ENCODE measurements around the gene KIF26B. TPM values are rescaled to one million over a fixed set of nuclear protein-coding genes. Genes with fewer than 3 reads are reported as not detected.

KIF26B gene
- total RNA-seq, 1 experiment from 2014 or later, result 1.2 TPM

GRCh38 chr1:245444945-245445344, 290.2 kb downstream of the KIF26B start:
- DNase-seq (ENCODE audit: low spot score) (no peak), ATAC-seq (no peak)
- peaks cover 16% of the 10 kb centered on the region for H3K9me3 Mint-ChIP-seq
- no peak for TF ChIP-seq SMAD3 (CRISPR knock-in tag; IDR thresholded peaks at IDR 0.05; ENCODE audit: borderline replicate concordance)
- TF ChIP-seq FOXP1 (CRISPR knock-in tag; IDR thresholded peaks at IDR 0.05; ENCODE audit: borderline replicate concordance), result no peak
- TF ChIP-seq, protein P1, sequence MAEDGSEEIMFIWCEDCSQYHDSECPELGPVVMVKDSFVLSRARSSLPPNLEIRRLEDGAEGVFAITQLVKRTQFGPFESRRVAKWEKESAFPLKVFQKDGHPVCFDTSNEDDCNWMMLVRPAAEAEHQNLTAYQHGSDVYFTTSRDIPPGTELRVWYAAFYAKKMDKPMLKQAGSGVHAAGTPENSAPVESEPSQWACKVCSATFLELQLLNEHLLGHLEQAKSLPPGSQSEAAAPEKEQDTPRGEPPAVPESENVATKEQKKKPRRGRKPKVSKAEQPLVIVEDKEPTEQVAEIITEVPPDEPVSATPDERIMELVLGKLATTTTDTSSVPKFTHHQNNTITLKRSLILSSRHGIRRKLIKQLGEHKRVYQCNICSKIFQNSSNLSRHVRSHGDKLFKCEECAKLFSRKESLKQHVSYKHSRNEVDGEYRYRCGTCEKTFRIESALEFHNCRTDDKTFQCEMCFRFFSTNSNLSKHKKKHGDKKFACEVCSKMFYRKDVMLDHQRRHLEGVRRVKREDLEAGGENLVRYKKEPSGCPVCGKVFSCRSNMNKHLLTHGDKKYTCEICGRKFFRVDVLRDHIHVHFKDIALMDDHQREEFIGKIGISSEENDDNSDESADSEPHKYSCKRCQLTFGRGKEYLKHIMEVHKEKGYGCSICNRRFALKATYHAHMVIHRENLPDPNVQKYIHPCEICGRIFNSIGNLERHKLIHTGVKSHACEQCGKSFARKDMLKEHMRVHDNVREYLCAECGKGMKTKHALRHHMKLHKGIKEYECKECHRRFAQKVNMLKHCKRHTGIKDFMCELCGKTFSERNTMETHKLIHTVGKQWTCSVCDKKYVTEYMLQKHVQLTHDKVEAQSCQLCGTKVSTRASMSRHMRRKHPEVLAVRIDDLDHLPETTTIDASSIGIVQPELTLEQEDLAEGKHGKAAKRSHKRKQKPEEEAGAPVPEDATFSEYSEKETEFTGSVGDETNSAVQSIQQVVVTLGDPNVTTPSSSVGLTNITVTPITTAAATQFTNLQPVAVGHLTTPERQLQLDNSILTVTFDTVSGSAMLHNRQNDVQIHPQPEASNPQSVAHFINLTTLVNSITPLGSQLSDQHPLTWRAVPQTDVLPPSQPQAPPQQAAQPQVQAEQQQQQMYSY (CRISPR knock-in tag; IDR thresholded peaks at IDR 0.05), result no peak
- TF ChIP-seq GABPB1 (CRISPR knock-in tag; IDR thresholded peaks at IDR 0.05), result no peak
- no peak for TF ChIP-seq GRHL2 (CRISPR knock-in tag; IDR thresholded peaks at IDR 0.05; ENCODE audit: insufficient replicate concordance, severe bottlenecking)
- no peak for TF ChIP-seq ZNF138 (CRISPR knock-in tag; conservative IDR thresholded peaks at IDR 0.05)
- TF ChIP-seq SOX15 (CRISPR knock-in tag; IDR thresholded peaks at IDR 0.05), result no peak
- TF ChIP-seq ZNF396 (CRISPR knock-in tag; IDR thresholded peaks at IDR 0.05; ENCODE audit: borderline replicate concordance), result no peak
- TF ChIP-seq JAZF1 (CRISPR knock-in tag; IDR thresholded peaks at IDR 0.05), result no peak
- TF ChIP-seq IRF2 (CRISPR knock-in tag; IDR thresholded peaks at IDR 0.05; ENCODE audit: borderline replicate concordance, low read depth), result no peak
- TF ChIP-seq TEAD4 (CRISPR knock-in tag; IDR thresholded peaks at IDR 0.05), result no peak
- TF ChIP-seq CREB1 (CRISPR knock-in tag; IDR thresholded peaks at IDR 0.05), result no peak
- no peaks in the 10 kb centered on the region for H3K27me3 Mint-ChIP-seq (ENCODE audit: low read depth)
- ChIA-PET CTCF (no interaction called here), POLR2A (no interaction called here)
- H3K4me3 Mint-ChIP-seq, result no peak overlapping the region
- H3K27ac Mint-ChIP-seq, result no peak overlapping the region
- no peaks in the 10 kb centered on the region for H3K36me3 Mint-ChIP-seq
- peaks cover 12% of the 10 kb centered on the region for H3K4me1 Mint-ChIP-seq

DNA sequence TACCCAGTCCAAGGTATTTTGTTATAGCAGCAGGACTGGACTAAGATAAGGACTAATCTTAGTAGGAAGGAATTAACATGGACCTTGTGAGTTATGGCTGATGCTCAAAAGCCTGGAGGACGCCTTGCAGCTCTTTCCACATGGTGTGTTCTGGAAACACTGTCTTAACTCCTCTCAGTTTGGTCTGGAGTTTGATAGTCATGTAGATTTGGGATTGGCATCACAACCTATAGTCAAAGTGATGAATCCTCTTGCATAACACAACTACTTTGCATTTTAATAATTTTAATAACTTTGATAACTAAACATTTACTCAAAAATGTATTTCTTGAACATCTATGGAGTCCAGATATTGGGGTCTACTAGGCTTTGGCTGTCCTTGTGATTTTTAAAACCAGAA, 293.7 kb downstream of the KIF26B start:
- ATAC-seq, result no peak
- Mint-ChIP-seq H3K4me1 (peaks cover 19% of the 10 kb centered on the region), H3K27ac (no peak overlapping the region), H3K27me3 (ENCODE audit: low read depth) (no peaks in the 10 kb centered on the region), H3K9me3 (peaks cover 24% of the 10 kb centered on the region), H3K36me3 (no peaks in the 10 kb centered on the region), H3K4me3 (no peak overlapping the region)
- no peak for DNase-seq (ENCODE audit: low spot score)
- ChIA-PET POLR2A (no interaction called here), CTCF (no interaction called here)
- TF ChIP-seq, protein P1 (CRISPR knock-in tag; IDR thresholded peaks at IDR 0.05), result no peak
- TF ChIP-seq, protein P2, sequence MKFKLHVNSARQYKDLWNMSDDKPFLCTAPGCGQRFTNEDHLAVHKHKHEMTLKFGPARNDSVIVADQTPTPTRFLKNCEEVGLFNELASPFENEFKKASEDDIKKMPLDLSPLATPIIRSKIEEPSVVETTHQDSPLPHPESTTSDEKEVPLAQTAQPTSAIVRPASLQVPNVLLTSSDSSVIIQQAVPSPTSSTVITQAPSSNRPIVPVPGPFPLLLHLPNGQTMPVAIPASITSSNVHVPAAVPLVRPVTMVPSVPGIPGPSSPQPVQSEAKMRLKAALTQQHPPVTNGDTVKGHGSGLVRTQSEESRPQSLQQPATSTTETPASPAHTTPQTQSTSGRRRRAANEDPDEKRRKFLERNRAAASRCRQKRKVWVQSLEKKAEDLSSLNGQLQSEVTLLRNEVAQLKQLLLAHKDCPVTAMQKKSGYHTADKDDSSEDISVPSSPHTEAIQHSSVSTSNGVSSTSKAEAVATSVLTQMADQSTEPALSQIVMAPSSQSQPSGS (CRISPR knock-in tag; IDR thresholded peaks at IDR 0.05; ENCODE audit: borderline replicate concordance, low read depth), result no peak
- TF ChIP-seq RELA (CRISPR knock-in tag; IDR thresholded peaks at IDR 0.05; ENCODE audit: borderline replicate concordance) (no peak), ESRRA (CRISPR knock-in tag; IDR thresholded peaks at IDR 0.05; ENCODE audit: borderline replicate concordance) (no peak), ZMAT4 (CRISPR knock-in tag; IDR thresholded peaks at IDR 0.05) (no peak), ZBTB43 (CRISPR knock-in tag; IDR thresholded peaks at IDR 0.05) (no peak), SMAD4 (CRISPR knock-in tag; IDR thresholded peaks at IDR 0.05) (no peak), IRF1 (CRISPR knock-in tag; IDR thresholded peaks at IDR 0.05) (no peak), ZNF317 (CRISPR knock-in tag; IDR thresholded peaks at IDR 0.05; ENCODE audit: borderline replicate concordance, low read depth) (no peak)
- TF ChIP-seq, protein P3, sequence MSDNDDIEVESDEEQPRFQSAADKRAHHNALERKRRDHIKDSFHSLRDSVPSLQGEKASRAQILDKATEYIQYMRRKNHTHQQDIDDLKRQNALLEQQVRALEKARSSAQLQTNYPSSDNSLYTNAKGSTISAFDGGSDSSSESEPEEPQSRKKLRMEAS (CRISPR knock-in tag; IDR thresholded peaks at IDR 0.05), result no peak
- TF ChIP-seq, protein P4, sequence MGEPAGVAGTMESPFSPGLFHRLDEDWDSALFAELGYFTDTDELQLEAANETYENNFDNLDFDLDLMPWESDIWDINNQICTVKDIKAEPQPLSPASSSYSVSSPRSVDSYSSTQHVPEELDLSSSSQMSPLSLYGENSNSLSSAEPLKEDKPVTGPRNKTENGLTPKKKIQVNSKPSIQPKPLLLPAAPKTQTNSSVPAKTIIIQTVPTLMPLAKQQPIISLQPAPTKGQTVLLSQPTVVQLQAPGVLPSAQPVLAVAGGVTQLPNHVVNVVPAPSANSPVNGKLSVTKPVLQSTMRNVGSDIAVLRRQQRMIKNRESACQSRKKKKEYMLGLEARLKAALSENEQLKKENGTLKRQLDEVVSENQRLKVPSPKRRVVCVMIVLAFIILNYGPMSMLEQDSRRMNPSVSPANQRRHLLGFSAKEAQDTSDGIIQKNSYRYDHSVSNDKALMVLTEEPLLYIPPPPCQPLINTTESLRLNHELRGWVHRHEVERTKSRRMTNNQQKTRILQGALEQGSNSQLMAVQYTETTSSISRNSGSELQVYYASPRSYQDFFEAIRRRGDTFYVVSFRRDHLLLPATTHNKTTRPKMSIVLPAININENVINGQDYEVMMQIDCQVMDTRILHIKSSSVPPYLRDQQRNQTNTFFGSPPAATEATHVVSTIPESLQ (CRISPR knock-in tag; IDR thresholded peaks at IDR 0.05), result no peak
